Suprapubic skin (tissue), 4 donors: ENCODE results near the gene SESN3. TPM values are rescaled to one million over a fixed set of nuclear protein-coding genes. Genes with fewer than 3 reads are reported as not detected.

ENCODE experiments used
- DNase-seq, 2 donors: peaks; one replicate each; pipeline ENCODE4 v3.0.0-alpha.2; 2019; ENCODE audit warnings: low spot score in 2 of 2
- H3K27ac ChIP-seq: fragments of 200-600 bp; sonication (generic); one replicate; pipeline ENCODE4 v1.5.1; 2019
- H3K27me3 ChIP-seq: fragments of 200-600 bp; sonication (generic); one replicate; pipeline ENCODE4 v1.5.1; 2019
- H3K36me3 ChIP-seq: fragments of 200-600 bp; sonication (generic); one replicate; pipeline ENCODE4 v1.5.1; 2019
- H3K4me1 ChIP-seq: fragments of 200-600 bp; sonication (generic); one replicate; pipeline ENCODE4 v1.5.1; 2019
- H3K4me3 ChIP-seq: fragments of 200-600 bp; sonication (generic); one replicate; pipeline ENCODE4 v1.5.1; 2019; ENCODE audit warnings: mild to moderate bottlenecking
- H3K9me3 ChIP-seq: fragments of 200-600 bp; sonication (generic); one replicate; pipeline ENCODE4 v1.5.1; 2019
- EP300 ChIP-seq: sonication (generic); formaldehyde crosslinking; IDR thresholded peaks from one replicate; pipeline ENCODE4 v1.6.1; 2017; ENCODE audit warnings: antibody characterized with exemption
- POLR2A ChIP-seq, 2 donors: fragments of 450-650 bp; IDR thresholded peaks; one replicate each; pipeline ENCODE4 v1.6.1; 2017; ENCODE audit warnings: antibody characterized with exemption in 2 of 2, mild to moderate bottlenecking in 2 of 2, moderate library complexity in 2 of 2
- POLR2AphosphoS5 ChIP-seq, 3 donors: sonication (generic); formaldehyde crosslinking; IDR thresholded peaks; one replicate each; pipeline ENCODE4 v1.6.1; 2017; ENCODE audit warnings: antibody characterized with exemption in 3 of 3
- WGBS: methylation state at CpG from one replicate; pipeline ENCODE4 v1.1.5; 2018; 5-methylcytosine and 5-hydroxymethylcytosine counted together
- total RNA-seq, 4 donors: library from RNA; depleted of rRNA; stranded (reverse); fragments of >200 nt; gene quantifications; one replicate each; pipeline ENCODE4 v1.1.0, GENCODE V29; 2016
- TF ChIP-seq, protein P1 (sequence below), 2 donors: fragments of 200-600 bp in 1 of 2; fragments of 450-650 bp in 1 of 2; sonication (generic) in 1 of 2; IDR thresholded peaks; one replicate each; pipeline ENCODE4 v1.5.1; 2016 to 2019; ENCODE audit warnings: antibody characterized with exemption in 2 of 2, mild to moderate bottlenecking in 1 of 2, moderate library complexity in 1 of 2

SESN3 gene
- total RNA-seq, 4 donors from 2014 or later = 27.6 to 41.0 (median 32.1) TPM

DNA sequence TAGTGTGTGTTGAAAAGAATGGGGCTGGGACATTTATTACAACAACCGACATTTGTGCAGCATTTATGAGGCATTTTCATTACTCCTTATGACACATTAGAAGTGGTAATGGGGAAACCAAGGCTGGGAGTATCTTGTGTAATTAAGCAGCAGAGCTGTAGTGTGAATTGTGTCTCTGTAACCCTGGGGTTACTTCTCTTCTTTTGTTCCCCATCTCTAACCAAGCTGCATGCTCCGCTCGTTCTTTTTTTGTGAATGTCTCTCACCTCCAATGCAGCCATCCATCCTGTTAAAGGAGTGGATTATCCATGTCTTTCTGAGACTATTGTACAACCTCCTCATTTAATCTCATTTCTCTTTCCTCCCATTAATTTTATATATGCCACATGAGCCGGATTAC, 75.6 kb downstream of the SESN3 start:
- no peaks in the 10 kb centered on the region for H3K27me3 ChIP-seq
- TF ChIP-seq, protein P1, sequence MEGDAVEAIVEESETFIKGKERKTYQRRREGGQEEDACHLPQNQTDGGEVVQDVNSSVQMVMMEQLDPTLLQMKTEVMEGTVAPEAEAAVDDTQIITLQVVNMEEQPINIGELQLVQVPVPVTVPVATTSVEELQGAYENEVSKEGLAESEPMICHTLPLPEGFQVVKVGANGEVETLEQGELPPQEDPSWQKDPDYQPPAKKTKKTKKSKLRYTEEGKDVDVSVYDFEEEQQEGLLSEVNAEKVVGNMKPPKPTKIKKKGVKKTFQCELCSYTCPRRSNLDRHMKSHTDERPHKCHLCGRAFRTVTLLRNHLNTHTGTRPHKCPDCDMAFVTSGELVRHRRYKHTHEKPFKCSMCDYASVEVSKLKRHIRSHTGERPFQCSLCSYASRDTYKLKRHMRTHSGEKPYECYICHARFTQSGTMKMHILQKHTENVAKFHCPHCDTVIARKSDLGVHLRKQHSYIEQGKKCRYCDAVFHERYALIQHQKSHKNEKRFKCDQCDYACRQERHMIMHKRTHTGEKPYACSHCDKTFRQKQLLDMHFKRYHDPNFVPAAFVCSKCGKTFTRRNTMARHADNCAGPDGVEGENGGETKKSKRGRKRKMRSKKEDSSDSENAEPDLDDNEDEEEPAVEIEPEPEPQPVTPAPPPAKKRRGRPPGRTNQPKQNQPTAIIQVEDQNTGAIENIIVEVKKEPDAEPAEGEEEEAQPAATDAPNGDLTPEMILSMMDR (IDR thresholded peaks at IDR 0.05) = no peak
- TF ChIP-seq POLR2A (IDR thresholded peaks at IDR 0.05) (no peak), EP300 (no peak), POLR2AphosphoS5 (IDR thresholded peaks at IDR 0.05) (no peak)
- no peak overlapping the region for H3K27ac ChIP-seq
- peaks cover 42% of the 10 kb centered on the region for H3K4me1 ChIP-seq
- WGBS = 95% methylated on average over 4 of the region's 4 CpGs
- H3K9me3 ChIP-seq = no peaks in the 10 kb centered on the region
- H3K4me3 ChIP-seq = no peak overlapping the region
- no peak for DNase-seq
- H3K36me3 ChIP-seq = no peaks in the 10 kb centered on the region

DNA sequence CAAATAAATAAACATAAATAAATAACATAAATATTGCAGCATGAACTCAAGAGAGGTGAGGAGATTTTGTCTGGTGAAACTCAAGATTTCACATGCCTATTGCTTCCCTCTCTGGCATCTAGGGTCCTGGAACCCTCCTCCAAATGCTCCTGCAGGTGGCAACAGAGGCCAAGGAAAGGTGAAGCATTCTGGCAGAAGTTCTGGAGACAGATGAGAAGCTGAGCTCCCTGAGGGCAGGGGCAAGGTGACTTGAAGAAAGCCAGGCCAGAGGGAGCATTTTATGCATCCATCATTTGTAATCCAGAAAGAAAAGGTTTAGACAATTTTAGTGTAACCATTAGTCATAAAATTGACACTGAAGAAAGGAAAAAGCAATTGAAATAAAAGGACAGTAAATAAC, 76.5 kb downstream of the SESN3 start:
- Histone ChIP-seq H3K27ac (no peak overlapping the region), H3K36me3 (no peaks in the 10 kb centered on the region), H3K4me3 (no peak overlapping the region), H3K27me3 (no peaks in the 10 kb centered on the region), H3K9me3 (no peaks in the 10 kb centered on the region), H3K4me1 (peaks cover 50% of the 10 kb centered on the region)
- DNase-seq = no peak
- no peak for TF ChIP-seq POLR2AphosphoS5 (IDR thresholded peaks at IDR 0.05)
- no peak for TF ChIP-seq EP300
- TF ChIP-seq POLR2A (IDR thresholded peaks at IDR 0.05) = no peak
- TF ChIP-seq, protein P1 (IDR thresholded peaks at IDR 0.05) = peak in 1 of 2 donors; percentile 39

DNA sequence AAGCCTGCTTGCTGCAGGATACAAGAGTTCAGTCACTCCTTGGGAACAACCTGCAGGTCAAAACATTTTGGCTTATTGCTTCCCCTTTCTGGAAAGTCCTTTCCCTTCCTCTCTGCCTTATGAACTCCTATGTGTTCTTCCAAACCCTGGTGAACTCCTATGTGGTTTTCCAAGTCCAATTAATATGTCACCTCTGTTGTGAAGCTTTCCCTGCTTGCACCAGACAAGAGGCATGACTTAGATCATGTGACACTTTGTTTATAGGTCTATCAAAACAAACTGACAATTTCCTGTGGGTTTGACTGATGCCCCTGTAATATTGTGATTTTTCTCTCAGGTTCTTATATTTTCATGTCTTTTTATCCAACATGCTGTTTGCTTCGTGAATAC, 77.2 kb downstream of the SESN3 start:
- H3K4me1 ChIP-seq = peaks cover 55% of the 10 kb centered on the region
- no peak for DNase-seq
- H3K36me3 ChIP-seq = no peaks in the 10 kb centered on the region
- no peak overlapping the region for H3K27ac ChIP-seq
- no peaks in the 10 kb centered on the region for H3K9me3 ChIP-seq
- H3K4me3 ChIP-seq = no peak overlapping the region
- no peaks in the 10 kb centered on the region for H3K27me3 ChIP-seq
- TF ChIP-seq POLR2AphosphoS5 (IDR thresholded peaks at IDR 0.05) = no peak
- no peak for TF ChIP-seq POLR2A (IDR thresholded peaks at IDR 0.05)
- TF ChIP-seq EP300 = no peak
- TF ChIP-seq, protein P1 (IDR thresholded peaks at IDR 0.05) = no peak
- 54% methylated on average over 1 of the region's 1 CpG for WGBS

- Histone ChIP-seq H3K27me3 (no peaks in the 10 kb centered on the region), H3K27ac (no peak overlapping the region), H3K36me3 (no peaks in the 10 kb centered on the region), H3K4me3 (peak overlapping the region; percentile 5), H3K9me3 (no peaks in the 10 kb centered on the region), H3K4me1 (peaks cover 62% of the 10 kb centered on the region)
- WGBS = 41% methylated on average over 10 of the region's 10 CpGs
- DNase-seq = no peak
- TF ChIP-seq POLR2AphosphoS5 (IDR thresholded peaks at IDR 0.05) (no peak), EP300 (no peak), POLR2A (IDR thresholded peaks at IDR 0.05) (no peak)
- TF ChIP-seq, protein P1 (IDR thresholded peaks at IDR 0.05) = no peak
Observed at GRCh38 chr11:95152876-95153856, 77.8 kb downstream of the SESN3 start.

GRCh38 chr11:95150956-95151684, 79.9 kb downstream of the SESN3 start:
- peaks cover 66% of the 10 kb centered on the region for H3K4me1 ChIP-seq
- no peaks in the 10 kb centered on the region for H3K36me3 ChIP-seq
- TF ChIP-seq POLR2AphosphoS5 (IDR thresholded peaks at IDR 0.05) (peak in 2 of 3 donors; percentile 46 to 63), EP300 (no peak), POLR2A (IDR thresholded peaks at IDR 0.05) (peak in 1 of 2 donors; percentile 55)
- TF ChIP-seq, protein P1 (IDR thresholded peaks at IDR 0.05) = peak; percentile 77 to 96
- H3K27me3 ChIP-seq = no peaks in the 10 kb centered on the region
- WGBS = under 1% methylated on average over 47 of the region's 55 CpGs
- DNase-seq = peak; percentile 94 to 95
- peak overlapping the region; percentile 66 for H3K4me3 ChIP-seq
- peak overlapping the region; percentile 88 for H3K27ac ChIP-seq
- H3K9me3 ChIP-seq = no peaks in the 10 kb centered on the region
